Neural crest cell (in vitro differentiated cells): Measurements from ENCODE around the gene SMTNL2. TPM values are rescaled to one million over a fixed set of nuclear protein-coding genes. Genes with fewer than 3 reads are reported as not detected.
A peak's percentile ranks its signal among the peaks of the same experiment; 100 is the strongest.

Experiments
- DNase-seq: peaks from one replicate; pipeline ENCODE4 v3.0.0; 2021; ENCODE audit warnings: low read depth, mixed read lengths, low spot score
- H3K27ac Mint-ChIP-seq: one replicate; pipeline ENCODE4 v1.8.0; 2021; ENCODE audit warnings: mild to moderate bottlenecking, mixed read lengths; ENCODE audit not compliant: unreplicated experiment
- H3K27me3 Mint-ChIP-seq: 2 replicates; pipeline ENCODE4 v1.8.0; 2021; ENCODE audit warnings: low read depth, mild to moderate bottlenecking, mixed read lengths
- H3K36me3 Mint-ChIP-seq: 2 replicates; pipeline ENCODE4 v1.8.0; 2021; ENCODE audit warnings: low read depth, mild to moderate bottlenecking, mixed read lengths
- H3K4me1 Mint-ChIP-seq: 2 replicates; pipeline ENCODE4 v1.8.0; 2021; ENCODE audit warnings: mixed read lengths
- H3K4me3 Mint-ChIP-seq: one replicate; pipeline ENCODE4 v1.8.0; 2021; ENCODE audit warnings: mild to moderate bottlenecking, mixed read lengths
- H3K9me3 Mint-ChIP-seq: 2 replicates; pipeline ENCODE4 v1.8.0; 2021; ENCODE audit warnings: mixed read lengths
- total RNA-seq: library from RNA; stranded (reverse); gene quantifications from 2 replicates; pipeline ENCODE4 v1.2.1, GENCODE V29; 2021
- TF ChIP-seq, protein P1 (sequence below): fragments of 200-600 bp; sonication (generic); conservative IDR thresholded peaks from 2 replicates; pipeline ENCODE4 v1.5.0; 2021; ENCODE audit warnings: antibody characterized with exemption, mild to moderate bottlenecking

SMTNL2 gene
- total RNA-seq, 1 donor from 2014 or later = 1.1 TPM

- peak overlapping the region; percentile 64 for H3K4me3 Mint-ChIP-seq
- peaks cover 9% of the 10 kb centered on the region for H3K27me3 Mint-ChIP-seq
- DNase-seq = no peak
- H3K9me3 Mint-ChIP-seq = no peaks in the 10 kb centered on the region
- TF ChIP-seq, protein P1, sequence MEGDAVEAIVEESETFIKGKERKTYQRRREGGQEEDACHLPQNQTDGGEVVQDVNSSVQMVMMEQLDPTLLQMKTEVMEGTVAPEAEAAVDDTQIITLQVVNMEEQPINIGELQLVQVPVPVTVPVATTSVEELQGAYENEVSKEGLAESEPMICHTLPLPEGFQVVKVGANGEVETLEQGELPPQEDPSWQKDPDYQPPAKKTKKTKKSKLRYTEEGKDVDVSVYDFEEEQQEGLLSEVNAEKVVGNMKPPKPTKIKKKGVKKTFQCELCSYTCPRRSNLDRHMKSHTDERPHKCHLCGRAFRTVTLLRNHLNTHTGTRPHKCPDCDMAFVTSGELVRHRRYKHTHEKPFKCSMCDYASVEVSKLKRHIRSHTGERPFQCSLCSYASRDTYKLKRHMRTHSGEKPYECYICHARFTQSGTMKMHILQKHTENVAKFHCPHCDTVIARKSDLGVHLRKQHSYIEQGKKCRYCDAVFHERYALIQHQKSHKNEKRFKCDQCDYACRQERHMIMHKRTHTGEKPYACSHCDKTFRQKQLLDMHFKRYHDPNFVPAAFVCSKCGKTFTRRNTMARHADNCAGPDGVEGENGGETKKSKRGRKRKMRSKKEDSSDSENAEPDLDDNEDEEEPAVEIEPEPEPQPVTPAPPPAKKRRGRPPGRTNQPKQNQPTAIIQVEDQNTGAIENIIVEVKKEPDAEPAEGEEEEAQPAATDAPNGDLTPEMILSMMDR = no peak
- H3K27ac Mint-ChIP-seq = no peak overlapping the region
- H3K4me1 Mint-ChIP-seq = peaks cover 26% of the 10 kb centered on the region
- no peaks in the 10 kb centered on the region for H3K36me3 Mint-ChIP-seq
Observed at GRCh38 chr17:4557626-4558346, 26.5 kb upstream of the SMTNL2 start.

GRCh38 chr17:4558347-4558971 lies 25.9 kb upstream of the SMTNL2 start:
- no peak overlapping the region for H3K27ac Mint-ChIP-seq
- H3K9me3 Mint-ChIP-seq = no peaks in the 10 kb centered on the region
- H3K36me3 Mint-ChIP-seq = no peaks in the 10 kb centered on the region
- no peak for DNase-seq
- peaks cover 26% of the 10 kb centered on the region for H3K4me1 Mint-ChIP-seq
- H3K4me3 Mint-ChIP-seq = no peak overlapping the region
- peaks cover 16% of the 10 kb centered on the region for H3K27me3 Mint-ChIP-seq
- TF ChIP-seq, protein P1 = no peak

DNA sequence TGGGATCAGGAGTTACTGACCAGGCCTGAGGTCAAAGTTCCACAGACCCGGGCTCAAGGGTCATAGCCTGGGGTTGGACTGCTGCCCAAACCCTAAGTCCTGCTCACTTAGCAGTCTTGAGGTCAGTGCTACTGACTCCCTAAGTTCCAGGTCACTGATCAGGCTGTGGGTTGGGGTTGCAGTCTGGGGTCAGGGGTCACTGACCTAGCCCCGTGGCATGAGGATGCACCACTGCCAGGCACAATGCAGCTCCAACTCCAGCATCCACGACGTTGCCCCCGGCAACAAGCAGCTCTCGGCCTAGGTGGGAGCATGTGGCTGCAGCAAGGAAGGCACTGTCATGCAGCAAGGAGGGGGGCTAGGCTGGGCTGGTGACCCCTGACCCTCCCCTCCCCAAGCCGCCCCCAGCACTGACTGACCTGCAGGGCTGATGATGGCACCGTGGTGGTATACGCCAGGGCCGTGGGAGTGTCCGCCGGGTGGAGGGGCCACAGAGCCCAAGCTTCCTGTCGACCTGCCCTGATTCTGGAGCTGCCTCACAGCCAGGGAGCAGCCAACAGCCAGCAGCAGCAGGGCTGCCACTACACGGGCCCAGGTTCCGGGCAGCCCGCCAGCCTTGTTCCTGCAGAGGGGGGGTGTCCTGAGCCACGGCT lies 25.1 kb upstream of the SMTNL2 start:
- Mint-ChIP-seq H3K27me3 (peaks cover 16% of the 10 kb centered on the region), H3K36me3 (no peaks in the 10 kb centered on the region), H3K27ac (no peak overlapping the region), H3K4me3 (no peak overlapping the region), H3K4me1 (peaks cover 23% of the 10 kb centered on the region), H3K9me3 (no peaks in the 10 kb centered on the region)
- no peak for DNase-seq
- TF ChIP-seq, protein P1 = no peak

DNA sequence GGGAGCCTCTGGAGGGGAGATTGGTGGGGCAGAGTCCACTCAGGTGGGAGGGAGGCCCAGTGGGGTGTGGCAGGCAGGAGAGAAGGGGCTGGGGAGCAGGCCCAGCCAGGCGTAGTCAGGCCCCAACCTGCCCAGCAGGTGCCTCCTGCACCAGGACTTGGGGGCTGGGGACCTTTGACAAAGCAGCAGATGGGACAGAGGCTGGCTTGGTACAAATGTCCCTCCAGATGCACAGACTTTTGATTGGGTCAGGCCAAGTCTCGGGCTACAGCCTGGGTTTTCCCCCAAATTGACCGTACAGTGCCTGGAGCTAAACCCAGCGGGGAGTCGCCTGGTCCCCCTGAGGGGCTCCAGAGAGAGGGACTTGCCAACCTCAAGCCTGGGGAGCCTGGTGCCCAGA lies 24.4 kb upstream of the SMTNL2 start:
- H3K9me3 Mint-ChIP-seq = no peaks in the 10 kb centered on the region
- H3K4me1 Mint-ChIP-seq = peaks cover 17% of the 10 kb centered on the region

DNA sequence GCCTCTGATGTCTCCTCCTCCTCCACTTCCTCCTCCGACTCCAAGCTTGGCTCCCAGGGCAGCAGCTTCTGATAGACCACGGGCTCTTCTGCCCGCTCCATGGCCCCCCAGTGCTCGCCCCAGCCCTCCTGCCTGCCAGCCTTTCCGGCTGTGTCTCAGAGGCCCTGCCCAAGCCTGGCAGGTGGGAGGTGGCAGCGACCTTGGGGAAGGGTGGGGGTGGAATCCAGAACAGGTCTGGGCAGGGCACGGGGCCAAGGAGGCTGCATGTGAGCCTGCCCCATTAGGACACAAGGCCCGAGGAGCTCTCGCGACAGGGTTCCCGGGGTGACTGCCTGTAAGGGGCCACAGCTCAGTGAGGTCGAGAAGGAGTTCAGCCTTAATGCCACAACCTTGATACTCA lies 23.9 kb upstream of the SMTNL2 start, which contains the start of gene GGT6:
GGT6 (minus strand) TSS at position 157 of the 400 bp plus-strand sequence; CDS start at position 101, 56 bp downstream.
- DNase-seq = no peak
- peaks cover 16% of the 10 kb centered on the region for H3K27me3 Mint-ChIP-seq
- TF ChIP-seq, protein P1 = no peak
- peaks cover 15% of the 10 kb centered on the region for H3K4me1 Mint-ChIP-seq
- no peaks in the 10 kb centered on the region for H3K9me3 Mint-ChIP-seq
- peak within 1 kb of the TSS; percentile 26 for H3K4me3 Mint-ChIP-seq
- H3K27ac Mint-ChIP-seq = no peak within 1 kb of the TSS
- no peaks in the 10 kb centered on the region for H3K36me3 Mint-ChIP-seq

More for the DNA sequence above, 24.4 kb upstream of the SMTNL2 start:
- no peak for DNase-seq
- Mint-ChIP-seq H3K27me3 (peaks cover 16% of the 10 kb centered on the region), H3K36me3 (no peaks in the 10 kb centered on the region), H3K27ac (no peak overlapping the region), H3K4me3 (no peak overlapping the region)
- TF ChIP-seq, protein P1 = no peak
